Glutamatergic neuron (in vitro differentiated cells): ENCODE results near the gene UBE2E3. TPM values are rescaled to one million over a fixed set of nuclear protein-coding genes. Genes with fewer than 3 reads are reported as not detected.

Source experiments
- DNase-seq: peaks from one replicate; pipeline ENCODE4 v3.0.0; 2022
- H3K27ac Mint-ChIP-seq: one replicate; pipeline ENCODE4 v1.8.0; 2020; ENCODE audit warnings: mild to moderate bottlenecking, mixed read lengths, inconsistent platforms; ENCODE audit not compliant: unreplicated experiment
- H3K27me3 Mint-ChIP-seq: one replicate; pipeline ENCODE4 v1.8.0; 2020; ENCODE audit warnings: mild to moderate bottlenecking, moderate library complexity, mixed read lengths, inconsistent platforms; ENCODE audit not compliant: unreplicated experiment
- H3K36me3 Mint-ChIP-seq: one replicate; pipeline ENCODE4 v1.8.0; 2020; ENCODE audit warnings: mild to moderate bottlenecking, mixed read lengths, inconsistent platforms; ENCODE audit not compliant: unreplicated experiment
- H3K4me1 Mint-ChIP-seq: one replicate; pipeline ENCODE4 v1.8.0; 2020; ENCODE audit warnings: mild to moderate bottlenecking, low read depth, mixed read lengths, inconsistent platforms; ENCODE audit not compliant: unreplicated experiment
- H3K4me3 Mint-ChIP-seq: one replicate; pipeline ENCODE4 v1.8.0; 2020; ENCODE audit warnings: mild to moderate bottlenecking, mixed read lengths, inconsistent platforms; ENCODE audit not compliant: unreplicated experiment
- H3K9me3 Mint-ChIP-seq: one replicate; pipeline ENCODE4 v1.8.0; 2020; ENCODE audit warnings: mild to moderate bottlenecking, moderate library complexity, mixed read lengths, inconsistent platforms; ENCODE audit not compliant: unreplicated experiment
- CTCF ChIP-seq: fragments of 200-600 bp; sonication (generic); IDR thresholded peaks from one replicate; pipeline ENCODE4 v1.5.0; 2021; ENCODE audit not compliant: partially characterized antibody, unreplicated experiment
- total RNA-seq: library from RNA; stranded (reverse); fragmentation: NEBNext Ultra II Directional; extraction: Animal tissue kit (Norgen Biotek cat#: 25700); gene quantifications from one replicate; pipeline ENCODE4 v1.2.1, GENCODE V29; 2021; ENCODE audit not compliant: unreplicated experiment

Gene UBE2E3
- total RNA-seq, 1 donor from 2014 or later: 294 TPM

GRCh38 chr2:180960982-180961381 is 19.4 kb upstream of the UBE2E3 start:
- H3K27me3 Mint-ChIP-seq: no peaks in the 10 kb centered on the region
- no peak for TF ChIP-seq CTCF
- H3K36me3 Mint-ChIP-seq: no peaks in the 10 kb centered on the region
- no peak overlapping the region for H3K27ac Mint-ChIP-seq
- no peak for DNase-seq
- no peak overlapping the region for H3K4me3 Mint-ChIP-seq
- H3K9me3 Mint-ChIP-seq: no peaks in the 10 kb centered on the region
- no peaks in the 10 kb centered on the region for H3K4me1 Mint-ChIP-seq

- H3K36me3 Mint-ChIP-seq: no peaks in the 10 kb centered on the region
- no peak overlapping the region for H3K27ac Mint-ChIP-seq
- H3K4me1 Mint-ChIP-seq: no peaks in the 10 kb centered on the region
- DNase-seq: no peak
- no peak overlapping the region for H3K4me3 Mint-ChIP-seq
- no peak for TF ChIP-seq CTCF
- no peaks in the 10 kb centered on the region for H3K27me3 Mint-ChIP-seq
- H3K9me3 Mint-ChIP-seq: no peaks in the 10 kb centered on the region
Measured at GRCh38 chr2:180962727-180963314, 17.6 kb upstream of the UBE2E3 start.

- no peaks in the 10 kb centered on the region for H3K36me3 Mint-ChIP-seq
- H3K27me3 Mint-ChIP-seq: no peaks in the 10 kb centered on the region
- H3K4me3 Mint-ChIP-seq: no peak overlapping the region
Measured at GRCh38 chr2:180966378-180966777, 14.0 kb upstream of the UBE2E3 start.

GRCh38 chr2:180969124-180969523 is 11.3 kb upstream of the UBE2E3 start:
- no peak overlapping the region for H3K4me3 Mint-ChIP-seq
- H3K27ac Mint-ChIP-seq: no peak overlapping the region
- H3K27me3 Mint-ChIP-seq: no peaks in the 10 kb centered on the region
- peaks cover 12% of the 10 kb centered on the region for H3K4me1 Mint-ChIP-seq
- no peak for TF ChIP-seq CTCF
- DNase-seq: no peak
- H3K36me3 Mint-ChIP-seq: no peaks in the 10 kb centered on the region
- no peaks in the 10 kb centered on the region for H3K9me3 Mint-ChIP-seq

More at GRCh38 chr2:180966378-180966777, 14.0 kb upstream of the UBE2E3 start:
- no peak for DNase-seq
- Mint-ChIP-seq H3K4me1 (peaks cover 8% of the 10 kb centered on the region), H3K9me3 (no peaks in the 10 kb centered on the region), H3K27ac (no peak overlapping the region)
- no peak for TF ChIP-seq CTCF

- no peaks in the 10 kb centered on the region for H3K27me3 Mint-ChIP-seq
- H3K4me1 Mint-ChIP-seq: peaks cover 12% of the 10 kb centered on the region
- H3K4me3 Mint-ChIP-seq: no peak overlapping the region
- no peak overlapping the region for H3K27ac Mint-ChIP-seq
- no peaks in the 10 kb centered on the region for H3K36me3 Mint-ChIP-seq
- no peaks in the 10 kb centered on the region for H3K9me3 Mint-ChIP-seq
- no peak for DNase-seq
- TF ChIP-seq CTCF: no peak
Measured at GRCh38 chr2:180970016-180970415, 10.4 kb upstream of the UBE2E3 start.
